K562 (cell line): ENCODE results near the gene FSTL4. TPM values are rescaled to one million over a fixed set of nuclear protein-coding genes. Genes with fewer than 3 reads are reported as not detected.
A peak's percentile ranks its signal among the peaks of the same experiment; 100 is the strongest.

Source experiments
- ATAC-seq: fragments of 200-7000 bp; cut with Tn5 transposase; 3 replicates; pipeline ENCODE4 v1.9.1; 2020; ENCODE audit warnings: moderate library complexity
- BruUV-seq: library from RNA; stranded (reverse); fragments of 400-500 nt; replicated peaks from 2 replicates; lab custom pipeline; 2021; lab: Mats Ljungman, UMichigan
- CTCF ChIA-PET: fragments of 300-600 bp; formaldehyde crosslinking; extraction: SDS; loops from one replicate; lab custom pipeline; 2021; ENCODE audit warnings: low intra/inter-chr PET ratio; lab: Yijun Ruan, JAX
- POLR2A ChIA-PET: fragments of 300-600, 350-650 bp; sonication (Branson Sonifier 250); formaldehyde crosslinking; extraction: SDS; loops from one replicate; lab custom pipeline; 2021; ENCODE audit warnings: antibody characterized with exemption, inconsistent platforms; lab: Yijun Ruan, JAX
- DNase-seq, 4 experiments: peaks; one replicate each; pipeline versions ENCODE4 v3.0.0 to v3.0.0-alpha.2; 2011 to 2018; ENCODE audit warnings: low spot score in 3 of 4, mixed read lengths in 3 of 4; ENCODE audit errors: extremely low read depth in 1 of 4
- FAIRE-seq: peaks from 2 replicates; lab custom pipeline; 2011; peaks lifted over from hg19 to GRCh38; lab: Jason Lieb, UNC
- H2AFZ ChIP-seq: 2 replicates; pipeline ENCODE4 v1.6.0; 2011; ENCODE audit warnings: low read depth, low read length, control low read depth, inconsistent platforms
- H3K27ac ChIP-seq: fragments of 200-600 bp; 3 replicates; pipeline ENCODE4 v1.8.0; 2011; ENCODE audit warnings: low read depth, mild to moderate bottlenecking, control low read depth, inconsistent platforms, low read length, moderate library complexity, mixed read lengths; ENCODE audit errors: extremely low read depth
- H3K27me3 ChIP-seq, 2 experiments: fragments of 300-600 bp in 1 of 2; 2 replicates in 1 of 2; 3 replicates in 1 of 2; pipeline versions ENCODE4 v1.6.0 to v1.8.0; 2011; ENCODE audit warnings: inconsistent platforms in 2 of 2, low read length in 2 of 2, mild to moderate bottlenecking in 1 of 2, mixed read lengths in 1 of 2, moderate library complexity in 1 of 2; ENCODE audit not compliant: control insufficient read depth in 2 of 2, insufficient read depth in 2 of 2
- H3K36me3 ChIP-seq: fragments of 300-600 bp; 3 replicates; pipeline ENCODE4 v1.8.0; 2011; ENCODE audit warnings: mild to moderate bottlenecking, low read length, inconsistent platforms; ENCODE audit not compliant: control insufficient read depth, insufficient read depth
- H3K4me1 ChIP-seq, 2 experiments: fragments of 200-600 bp in 1 of 2; replicated peaks in 1 of 2; 2 replicates in 1 of 2; 3 replicates in 1 of 2; pipeline versions ENCODE4 v1.5.1 to v1.8.0; 2011; ENCODE audit warnings: inconsistent platforms in 2 of 2, low read length in 2 of 2, mild to moderate bottlenecking in 1 of 2, mixed read lengths in 1 of 2, moderate library complexity in 1 of 2; ENCODE audit not compliant: control insufficient read depth in 2 of 2, insufficient read depth in 2 of 2
- H3K4me2 ChIP-seq: 2 replicates; pipeline ENCODE4 v1.6.1; 2011; ENCODE audit warnings: low read length, control low read depth, inconsistent platforms, mixed read lengths; ENCODE audit not compliant: insufficient read depth
- H3K4me3 ChIP-seq: fragments of 200-600 bp; sonication (generic), shearing (Covaris generic); 2 replicates; pipeline ENCODE4 v1.5.1; 2016; ENCODE audit warnings: control low read depth, inconsistent platforms
- H3K79me2 ChIP-seq: fragments of 200-600 bp; 3 replicates; pipeline ENCODE4 v1.8.0; 2011; ENCODE audit warnings: low read length, inconsistent platforms; ENCODE audit not compliant: control insufficient read depth, insufficient read depth
- H3K9ac ChIP-seq, 2 experiments: 2 replicates each; pipeline versions ENCODE4 v1.6.0 to v1.6.1; 2011; ENCODE audit warnings: low read depth in 2 of 2, low read length in 2 of 2, control low read depth in 1 of 2, inconsistent platforms in 1 of 2, mild to moderate bottlenecking in 1 of 2, mixed read lengths in 1 of 2; ENCODE audit not compliant: insufficient read depth in 1 of 2
- H3K9me1 ChIP-seq: one replicate; pipeline ENCODE4 v1.6.0; 2011; ENCODE audit warnings: inconsistent platforms, mild to moderate bottlenecking, low read length, moderate library complexity; ENCODE audit not compliant: control insufficient read depth, insufficient read depth
- H3K9me3 ChIP-seq: replicated peaks from 2 replicates; pipeline ENCODE4 v1.5.1; 2011; ENCODE audit warnings: low read depth, low read length, inconsistent platforms; ENCODE audit not compliant: control insufficient read depth, insufficient read depth
- H4K20me1 ChIP-seq: replicated peaks from 2 replicates; pipeline ENCODE4 v1.6.1; 2011; ENCODE audit warnings: low read length, inconsistent platforms, mixed read lengths; ENCODE audit not compliant: control insufficient read depth, insufficient read depth
- ATF1 ChIP-seq, 2 experiments: fragments of 450-650 bp in 1 of 2; IDR thresholded peaks; 2 replicates each; pipeline ENCODE4 v1.6.1; 2016; ENCODE audit warnings: missing compliant biosample characterization in 1 of 2, missing genetic modification characterization in 1 of 2
- CXXC5 ChIP-seq: fragments of 250-450 bp; sonication (Bioruptor Pico); IDR thresholded peaks from 2 replicates; pipeline ENCODE4 v1.8.0; 2022; ENCODE audit warnings: inconsistent platforms, mild to moderate bottlenecking, moderate library complexity
- ERF ChIP-seq: fragments of 450-650 bp; formaldehyde crosslinking; IDR thresholded peaks from 2 replicates; pipeline ENCODE4 v1.4.0; 2020; ENCODE audit warnings: mild to moderate bottlenecking, mixed read lengths
- ETV1 ChIP-seq: fragments of 450-650 bp; conservative IDR thresholded peaks from 2 replicates; pipeline ENCODE4 v1.6.1; 2016; ENCODE audit warnings: missing genetic modification characterization, control low read depth, low read depth, missing compliant biosample characterization
- GATA2 ChIP-seq: sonication (generic); formaldehyde crosslinking; IDR thresholded peaks from 2 replicates; pipeline ENCODE4 v1.4.0; 2020; ENCODE audit warnings: mild to moderate bottlenecking, missing genetic modification reagents
- KDM4B ChIP-seq, 2 experiments: fragments of 450-650 bp in 1 of 2; sonication (generic) in 1 of 2; IDR thresholded peaks; 2 replicates each; pipeline ENCODE4 v1.6.1; 2016 to 2017; ENCODE audit warnings: borderline replicate concordance in 2 of 2, antibody characterized with exemption in 1 of 2, low read depth in 1 of 2, mild to moderate bottlenecking in 1 of 2
- MAFF ChIP-seq: IDR thresholded peaks from 2 replicates; pipeline ENCODE4 v1.6.1; 2012; ENCODE audit warnings: low read length, improper control_type of control experiment
- MCM7 ChIP-seq, 2 experiments: fragments of 450-650 bp; IDR thresholded peaks; 2 replicates each; pipeline ENCODE4 v1.6.1; 2016 to 2018
- MTA3 ChIP-seq: fragments of 450-650 bp; formaldehyde crosslinking; IDR thresholded peaks from 2 replicates; pipeline ENCODE4 v1.6.1; 2017; ENCODE audit warnings: mild to moderate bottlenecking, borderline replicate concordance
- NFIC ChIP-seq: fragments of 450-650 bp; IDR thresholded peaks from 2 replicates; pipeline ENCODE4 v1.6.1; 2017; ENCODE audit warnings: mild to moderate bottlenecking, inconsistent platforms
- NR2C1 ChIP-seq, 2 experiments: fragments of 450-650 bp; IDR thresholded peaks; 2 replicates each; pipeline ENCODE4 v1.6.1; 2017; ENCODE audit warnings: mild to moderate bottlenecking in 2 of 2, antibody characterized with exemption in 1 of 2, inconsistent platforms in 1 of 2, missing compliant biosample characterization in 1 of 2, missing genetic modification characterization in 1 of 2
- RNF2 ChIP-seq: sonication (generic); IDR thresholded peaks from 2 replicates; pipeline ENCODE4 v1.6.1; 2016
- SRSF3 ChIP-seq: fragments of 200-400 bp; formaldehyde crosslinking; IDR thresholded peaks from 2 replicates; pipeline ENCODE4 v1.6.1; 2016; ENCODE audit warnings: mild to moderate bottlenecking, low read length, moderate library complexity; ENCODE audit not compliant: insufficient read depth
- TAL1 ChIP-seq: fragments of 450-650 bp; IDR thresholded peaks from 2 replicates; pipeline ENCODE4 v1.6.1; 2016; ENCODE audit warnings: mild to moderate bottlenecking
- XRCC3 ChIP-seq: fragments of 450-650 bp; IDR thresholded peaks from 2 replicates; pipeline ENCODE4 v1.6.1; 2017; ENCODE audit warnings: mild to moderate bottlenecking, moderate library complexity
- ZNF23 ChIP-seq: fragments of 250-450 bp; sonication (Bioruptor Pico); IDR thresholded peaks from 2 replicates; pipeline ENCODE4 v1.4.0; 2020; ENCODE audit warnings: mild to moderate bottlenecking
- ZNF354B ChIP-seq: fragments of 250-450 bp; sonication (Bioruptor Pico); IDR thresholded peaks from 2 replicates; pipeline ENCODE4 v1.4.0; 2020
- ZNF436 ChIP-seq: fragments of 250-450, 450-650 bp; sonication (Bioruptor Pico); formaldehyde crosslinking; IDR thresholded peaks from 2 replicates; pipeline ENCODE4 v1.7.0; 2020; ENCODE audit warnings: mild to moderate bottlenecking
- ZNF668 ChIP-seq: fragments of 250-450 bp; sonication (Bioruptor Pico); IDR thresholded peaks from 2 replicates; pipeline ENCODE4 v1.8.0; 2022; ENCODE audit warnings: mild to moderate bottlenecking, inconsistent platforms
- ZNF699 ChIP-seq: fragments of 250-450 bp; sonication (Bioruptor Pico); IDR thresholded peaks from 2 replicates; pipeline ENCODE4 v1.8.0; 2021; ENCODE audit warnings: mild to moderate bottlenecking, moderate library complexity; ENCODE audit not compliant: insufficient replicate concordance
- WGBS: fragments of 100-300 bp; shearing (Covaris generic); methylation state at CpG from one replicate; pipeline ENCODE4 v1.1.6; 2016; ENCODE audit warnings: low coverage, mixed read lengths; ENCODE audit not compliant: insufficient coverage; ENCODE audit errors: missing lambda C conversion rate; 5-methylcytosine and 5-hydroxymethylcytosine counted together
- in situ Hi-C: fragments of 300-500 bp; cut with MboI; formaldehyde crosslinking; loops from 4 replicates; pipeline ENCODE4 v1.15.0; 2018; ENCODE audit warnings: inconsistent platforms, mixed read lengths
- intact Hi-C: fragments of 100-400 bp; cut with micrococcal nuclease; formaldehyde crosslinking; loops from 2 replicates; pipeline ENCODE4 v1.14.2; 2022
- polyA plus RNA-seq, 8 experiments: library from polyadenylated mRNA; depleted of rRNA in 4 of 8; stranded (reverse) in 5 of 8; unstranded in 3 of 8; fragments of >200 nt; fragmentation: Nextera tagmentation in 2 of 8; fragmentation: Illumina TruSeq in 1 of 8; extraction: Ambion mirVana in 2 of 8; extraction: Trizol in 1 of 8; gene quantifications; 2 replicates each; pipeline versions ENCODE4 v1.2.1 to v1.2.3, GENCODE V29; 2011 to 2014; ENCODE audit warnings: inconsistent platforms in 1 of 8, missing spikeins in 1 of 8
- total RNA-seq, 7 experiments: library from RNA; depleted of rRNA in 6 of 7; stranded (reverse); fragments of >200 nt in 6 of 7; fragmentation: Illumina TruSeq in 2 of 7; extraction: Trizol in 2 of 7; gene quantifications; 2 replicates each; pipeline versions ENCODE4 v1.2.1 to v1.2.3, GENCODE V29; 2011 to 2021; ENCODE audit warnings: low replicate concordance in 1 of 7
- TF ChIP-seq, protein P1 (sequence below): fragments of 250-450 bp; sonication (Bioruptor Pico); IDR thresholded peaks from 2 replicates; pipeline ENCODE4 v1.5.0; 2021; ENCODE audit warnings: mild to moderate bottlenecking, borderline replicate concordance

The FSTL4 gene
- total and polyA plus RNA-seq, 9 of the 15 experiments (the other 6 are each of a cell fraction or from before 2014, with no cell fraction given), result 0.08 to 0.18 (median 0.10) TPM; not detected in 5

- intact Hi-C loops (loop anchor here (1.0 kb wide), 1 partner anchor 137 kb away; no protein-coding TSS in a partner anchor), in situ Hi-C loops (loop anchor here (5.0 kb wide), 1 partner anchor 126 kb away; no protein-coding TSS in a partner anchor)
- Histone ChIP-seq H3K4me1 (peaks cover 26 to 44% of the 10 kb centered on the region in 2 experiments), H3K4me2 (0 out of 2 replicates have a peak overlapping the region, but pooled peaks have one; percentile 24), H3K27ac (no peak overlapping the region; the same call in 2 of the 3 replicates), H3K9ac (no peak overlapping the region), H3K9me3 (no peaks in the 10 kb centered on the region), H3K4me3 (no peak overlapping the region), H3K79me2 (no peaks in the 10 kb centered on the region), H3K9me1 (peaks cover 3% of the 10 kb centered on the region), H2AFZ (peak overlapping the region; percentile 69), H3K27me3 (peaks cover 16 to 24% of the 10 kb centered on the region in 2 experiments; a peak in 4 of 5 replicates), H4K20me1 (0 out of 2 replicates have a peak, but pooled peaks cover 9% of the 10 kb centered on the region), H3K36me3 (no peaks in the 10 kb centered on the region)
- CTCF ChIA-PET, result interaction anchor here (0.7 to 4.0 kb wide), 4 partner anchors 40 to 417 kb away, joined by 3 to 69 read pairs (median 4); partner anchors contain the start of gene SHROOM1
- FAIRE-seq (peak; percentile 99), ATAC-seq (peak; percentile 97), DNase-seq (peak; percentile 75 to 90 (median 80))
- WGBS, result 10% methylated on average over 5 of the region's 5 CpGs
- POLR2A ChIA-PET, result interaction anchor here (0.6 to 1.2 kb wide), 9 partner anchors 11 to 948 kb away, joined by 3 to 5 read pairs (median 3); partner anchors contain the start of gene HSPA4
- BruUV-seq, result no TSS peak
- peak; percentile 22; the same call in 1 of the 2 replicates for TF ChIP-seq TAL1
- TF ChIP-seq NR2C1 (IDR thresholded peaks at IDR 0.05), result peak; percentile 23; the same call in 1 of the 2 replicates
- no peak for TF ChIP-seq NR2C1 (tag; IDR thresholded peaks at IDR 0.05)
- TF ChIP-seq NFIC, result peak; percentile 20; the same call in 1 of the 2 replicates
- no peak for TF ChIP-seq MAFF
- no peak for TF ChIP-seq ATF1 (CRISPR knock-in tag; IDR thresholded peaks at IDR 0.05)
- peak; percentile 24; the same call in 1 of the 2 replicates for TF ChIP-seq ATF1 (tag; IDR thresholded peaks at IDR 0.05)
- 0 out of 2 replicates have a peak, but pooled peaks have one; percentile 15 for TF ChIP-seq CXXC5 (CRISPR knock-in tag)
- no peak for TF ChIP-seq ZNF436
- no peak for TF ChIP-seq MCM7 (IDR thresholded peaks at IDR 0.05)
- no peak for TF ChIP-seq GATA2
- TF ChIP-seq KDM4B (IDR thresholded peaks at IDR 0.05; ENCODE audit: borderline replicate concordance in 2 of 2, low read depth in 1 of 2), result peak in 1 of 2 experiments; percentile 56; a peak in 1 of 4 replicates
- 0 out of 2 replicates have a peak, but pooled peaks have one; percentile 38 for TF ChIP-seq MTA3
- TF ChIP-seq ZNF668, result no peak
- TF ChIP-seq, protein P1, sequence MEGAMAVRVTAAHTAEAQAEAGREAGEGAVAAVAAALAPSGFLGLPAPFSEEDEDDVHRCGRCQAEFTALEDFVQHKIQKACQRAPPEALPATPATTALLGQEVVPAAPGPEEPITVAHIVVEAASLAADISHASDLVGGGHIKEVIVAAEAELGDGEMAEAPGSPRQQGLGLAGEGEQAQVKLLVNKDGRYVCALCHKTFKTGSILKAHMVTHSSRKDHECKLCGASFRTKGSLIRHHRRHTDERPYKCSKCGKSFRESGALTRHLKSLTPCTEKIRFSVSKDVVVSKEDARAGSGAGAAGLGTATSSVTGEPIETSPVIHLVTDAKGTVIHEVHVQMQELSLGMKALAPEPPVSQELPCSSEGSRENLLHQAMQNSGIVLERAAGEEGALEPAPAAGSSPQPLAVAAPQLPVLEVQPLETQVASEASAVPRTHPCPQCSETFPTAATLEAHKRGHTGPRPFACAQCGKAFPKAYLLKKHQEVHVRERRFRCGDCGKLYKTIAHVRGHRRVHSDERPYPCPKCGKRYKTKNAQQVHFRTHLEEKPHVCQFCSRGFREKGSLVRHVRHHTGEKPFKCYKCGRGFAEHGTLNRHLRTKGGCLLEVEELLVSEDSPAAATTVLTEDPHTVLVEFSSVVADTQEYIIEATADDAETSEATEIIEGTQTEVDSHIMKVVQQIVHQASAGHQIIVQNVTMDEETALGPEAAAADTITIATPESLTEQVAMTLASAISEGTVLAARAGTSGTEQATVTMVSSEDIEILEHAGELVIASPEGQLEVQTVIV (CRISPR knock-in tag), result no peak
- peak; percentile 29; the same call in 1 of the 2 replicates for TF ChIP-seq ETV1 (tag)
- no peak for TF ChIP-seq RNF2
- no peak for TF ChIP-seq ZNF699
- TF ChIP-seq ZNF23, result no peak
- no peak for TF ChIP-seq ZNF354B
- no peak for TF ChIP-seq XRCC3
- TF ChIP-seq SRSF3, result no peak
- TF ChIP-seq ERF (CRISPR knock-in tag), result 0 out of 2 replicates have a peak, but pooled peaks have one; percentile 21
These were observed 364.3 kb downstream of the FSTL4 start for GRCh38 chr5:133247881-133248624.
